ENCODE results near the gene LRRC45.
"Not testable (repeated sequence)": the region's sequence is repeated elsewhere in the genome, so short reads cannot be mapped to it uniquely, and the experiment has no call there.

LRRC45 gene

GRCh38 chr17:82034371-82035011 lies 11.4 kb downstream of the LRRC45 start:
- DNase-seq (ENCODE audit: low read depth, low spot score): no peak

- DNase-seq (ENCODE audit: low read depth, low spot score): no peak
Observed at GRCh38 chr17:82035488-82035887, 12.4 kb downstream of the LRRC45 start.

GRCh38 chr17:82035956-82036633 lies 13.0 kb downstream of the LRRC45 start:
- no peak for DNase-seq (ENCODE audit: low read depth, low spot score)

GRCh38 chr17:82036634-82037091 lies 13.6 kb downstream of the LRRC45 start:
- no peak for DNase-seq (ENCODE audit: low read depth, low spot score)

GRCh38 chr17:82037092-82037888 lies 14.2 kb downstream of the LRRC45 start, which contains the start of gene DCXR:
Gene DCXR (minus strand): TSS chr17:82037697. CDS start chr17:82037682, 15 bp downstream.
- DNase-seq (ENCODE audit: low read depth, low spot score): peak; percentile 87

- no peak for DNase-seq (ENCODE audit: low read depth, low spot score)
Observed at GRCh38 chr17:82037889-82038195, 14.7 kb downstream of the LRRC45 start.

GRCh38 chr17:82038796-82039409 lies 15.8 kb downstream of the LRRC45 start:
- DNase-seq (ENCODE audit: low read depth, low spot score): not testable (repeated sequence)

GRCh38 chr17:82039695-82040299 lies 16.7 kb downstream of the LRRC45 start:
- DNase-seq (ENCODE audit: low read depth, low spot score): no peak

- DNase-seq (ENCODE audit: low read depth, low spot score): no peak
Observed at GRCh38 chr17:82041144-82041814, 18.2 kb downstream of the LRRC45 start.

GRCh38 chr17:82042649-82043048 lies 19.5 kb downstream of the LRRC45 start:
- DNase-seq (ENCODE audit: low read depth, low spot score): no peak

GRCh38 chr17:82043507-82043906 lies 20.4 kb downstream of the LRRC45 start:
- no peak for DNase-seq (ENCODE audit: low read depth, low spot score)

GRCh38 chr17:82045936-82046484 lies 22.9 kb downstream of the LRRC45 start:
- no peak for DNase-seq (ENCODE audit: low read depth, low spot score)

GRCh38 chr17:82046903-82047302 lies 23.8 kb downstream of the LRRC45 start:
- DNase-seq (ENCODE audit: low read depth, low spot score): no peak

- DNase-seq (ENCODE audit: low read depth, low spot score): no peak
Observed at GRCh38 chr17:82047379-82047778, 24.3 kb downstream of the LRRC45 start.

GRCh38 chr17:82047914-82048570 lies 24.9 kb downstream of the LRRC45 start:
- DNase-seq (ENCODE audit: low read depth, low spot score): no peak

- no peak for DNase-seq (ENCODE audit: low read depth, low spot score)
Observed at GRCh38 chr17:82048571-82048971, 25.5 kb downstream of the LRRC45 start.

- no peak for DNase-seq (ENCODE audit: low read depth, low spot score)
Observed at GRCh38 chr17:82049106-82049505, 26.0 kb downstream of the LRRC45 start.

GRCh38 chr17:82049521-82049971 lies 26.4 kb downstream of the LRRC45 start:
- no peak for DNase-seq (ENCODE audit: low read depth, low spot score)

- no peak for DNase-seq (ENCODE audit: low read depth, low spot score)
Observed at GRCh38 chr17:82050152-82050760, 27.2 kb downstream of the LRRC45 start.

All from activated CD4-positive, CD25-positive, alpha-beta regulatory T cell treated with anti-CD3 and anti-CD28 coated beads, Interleukin-2, amount 50 U/mL, for 16 hours (primary cell).